Measurements from ENCODE around the gene MACF1.

DNA sequence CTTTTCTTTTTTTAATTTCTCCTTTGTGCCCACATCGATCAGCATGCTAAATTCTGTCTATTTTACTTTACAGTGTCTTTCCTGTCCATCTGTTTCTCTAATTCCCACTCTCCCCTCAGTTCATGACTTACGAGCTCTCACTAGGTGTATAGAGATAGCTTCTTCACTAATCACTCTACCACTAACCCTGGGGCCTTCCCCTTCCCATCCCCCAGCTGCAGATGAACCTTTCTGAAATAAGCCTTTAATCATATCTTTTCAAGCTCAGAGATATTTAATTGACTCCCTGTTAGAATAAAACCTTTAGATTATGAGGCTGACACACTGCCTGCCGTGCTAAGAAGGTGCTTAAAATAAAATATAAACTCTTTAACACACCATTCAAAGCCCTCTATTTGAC is 220.7 kb downstream of the MACF1 start:
- TF ChIP-seq ZNF431 (CRISPR knock-in tag; IDR thresholded peaks at IDR 0.05; ENCODE audit: borderline replicate concordance, low read depth) (no peak), RFX5 (IDR thresholded peaks at IDR 0.05; ENCODE audit: low read depth, low read length) (no peak), ZNF660 (CRISPR knock-in tag; IDR thresholded peaks at IDR 0.05; ENCODE audit: borderline replicate concordance, low read depth) (no peak), PRPF4 (IDR thresholded peaks at IDR 0.05; ENCODE audit: low read depth, low read length, poor library complexity, severe bottlenecking) (no peak)
- TF ChIP-seq, protein P1, sequence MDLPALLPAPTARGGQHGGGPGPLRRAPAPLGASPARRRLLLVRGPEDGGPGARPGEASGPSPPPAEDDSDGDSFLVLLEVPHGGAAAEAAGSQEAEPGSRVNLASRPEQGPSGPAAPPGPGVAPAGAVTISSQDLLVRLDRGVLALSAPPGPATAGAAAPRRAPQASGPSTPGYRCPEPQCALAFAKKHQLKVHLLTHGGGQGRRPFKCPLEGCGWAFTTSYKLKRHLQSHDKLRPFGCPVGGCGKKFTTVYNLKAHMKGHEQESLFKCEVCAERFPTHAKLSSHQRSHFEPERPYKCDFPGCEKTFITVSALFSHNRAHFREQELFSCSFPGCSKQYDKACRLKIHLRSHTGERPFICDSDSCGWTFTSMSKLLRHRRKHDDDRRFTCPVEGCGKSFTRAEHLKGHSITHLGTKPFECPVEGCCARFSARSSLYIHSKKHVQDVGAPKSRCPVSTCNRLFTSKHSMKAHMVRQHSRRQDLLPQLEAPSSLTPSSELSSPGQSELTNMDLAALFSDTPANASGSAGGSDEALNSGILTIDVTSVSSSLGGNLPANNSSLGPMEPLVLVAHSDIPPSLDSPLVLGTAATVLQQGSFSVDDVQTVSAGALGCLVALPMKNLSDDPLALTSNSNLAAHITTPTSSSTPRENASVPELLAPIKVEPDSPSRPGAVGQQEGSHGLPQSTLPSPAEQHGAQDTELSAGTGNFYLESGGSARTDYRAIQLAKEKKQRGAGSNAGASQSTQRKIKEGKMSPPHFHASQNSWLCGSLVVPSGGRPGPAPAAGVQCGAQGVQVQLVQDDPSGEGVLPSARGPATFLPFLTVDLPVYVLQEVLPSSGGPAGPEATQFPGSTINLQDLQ (CRISPR knock-in tag; IDR thresholded peaks at IDR 0.05): no peak
- TF ChIP-seq, protein P2, sequence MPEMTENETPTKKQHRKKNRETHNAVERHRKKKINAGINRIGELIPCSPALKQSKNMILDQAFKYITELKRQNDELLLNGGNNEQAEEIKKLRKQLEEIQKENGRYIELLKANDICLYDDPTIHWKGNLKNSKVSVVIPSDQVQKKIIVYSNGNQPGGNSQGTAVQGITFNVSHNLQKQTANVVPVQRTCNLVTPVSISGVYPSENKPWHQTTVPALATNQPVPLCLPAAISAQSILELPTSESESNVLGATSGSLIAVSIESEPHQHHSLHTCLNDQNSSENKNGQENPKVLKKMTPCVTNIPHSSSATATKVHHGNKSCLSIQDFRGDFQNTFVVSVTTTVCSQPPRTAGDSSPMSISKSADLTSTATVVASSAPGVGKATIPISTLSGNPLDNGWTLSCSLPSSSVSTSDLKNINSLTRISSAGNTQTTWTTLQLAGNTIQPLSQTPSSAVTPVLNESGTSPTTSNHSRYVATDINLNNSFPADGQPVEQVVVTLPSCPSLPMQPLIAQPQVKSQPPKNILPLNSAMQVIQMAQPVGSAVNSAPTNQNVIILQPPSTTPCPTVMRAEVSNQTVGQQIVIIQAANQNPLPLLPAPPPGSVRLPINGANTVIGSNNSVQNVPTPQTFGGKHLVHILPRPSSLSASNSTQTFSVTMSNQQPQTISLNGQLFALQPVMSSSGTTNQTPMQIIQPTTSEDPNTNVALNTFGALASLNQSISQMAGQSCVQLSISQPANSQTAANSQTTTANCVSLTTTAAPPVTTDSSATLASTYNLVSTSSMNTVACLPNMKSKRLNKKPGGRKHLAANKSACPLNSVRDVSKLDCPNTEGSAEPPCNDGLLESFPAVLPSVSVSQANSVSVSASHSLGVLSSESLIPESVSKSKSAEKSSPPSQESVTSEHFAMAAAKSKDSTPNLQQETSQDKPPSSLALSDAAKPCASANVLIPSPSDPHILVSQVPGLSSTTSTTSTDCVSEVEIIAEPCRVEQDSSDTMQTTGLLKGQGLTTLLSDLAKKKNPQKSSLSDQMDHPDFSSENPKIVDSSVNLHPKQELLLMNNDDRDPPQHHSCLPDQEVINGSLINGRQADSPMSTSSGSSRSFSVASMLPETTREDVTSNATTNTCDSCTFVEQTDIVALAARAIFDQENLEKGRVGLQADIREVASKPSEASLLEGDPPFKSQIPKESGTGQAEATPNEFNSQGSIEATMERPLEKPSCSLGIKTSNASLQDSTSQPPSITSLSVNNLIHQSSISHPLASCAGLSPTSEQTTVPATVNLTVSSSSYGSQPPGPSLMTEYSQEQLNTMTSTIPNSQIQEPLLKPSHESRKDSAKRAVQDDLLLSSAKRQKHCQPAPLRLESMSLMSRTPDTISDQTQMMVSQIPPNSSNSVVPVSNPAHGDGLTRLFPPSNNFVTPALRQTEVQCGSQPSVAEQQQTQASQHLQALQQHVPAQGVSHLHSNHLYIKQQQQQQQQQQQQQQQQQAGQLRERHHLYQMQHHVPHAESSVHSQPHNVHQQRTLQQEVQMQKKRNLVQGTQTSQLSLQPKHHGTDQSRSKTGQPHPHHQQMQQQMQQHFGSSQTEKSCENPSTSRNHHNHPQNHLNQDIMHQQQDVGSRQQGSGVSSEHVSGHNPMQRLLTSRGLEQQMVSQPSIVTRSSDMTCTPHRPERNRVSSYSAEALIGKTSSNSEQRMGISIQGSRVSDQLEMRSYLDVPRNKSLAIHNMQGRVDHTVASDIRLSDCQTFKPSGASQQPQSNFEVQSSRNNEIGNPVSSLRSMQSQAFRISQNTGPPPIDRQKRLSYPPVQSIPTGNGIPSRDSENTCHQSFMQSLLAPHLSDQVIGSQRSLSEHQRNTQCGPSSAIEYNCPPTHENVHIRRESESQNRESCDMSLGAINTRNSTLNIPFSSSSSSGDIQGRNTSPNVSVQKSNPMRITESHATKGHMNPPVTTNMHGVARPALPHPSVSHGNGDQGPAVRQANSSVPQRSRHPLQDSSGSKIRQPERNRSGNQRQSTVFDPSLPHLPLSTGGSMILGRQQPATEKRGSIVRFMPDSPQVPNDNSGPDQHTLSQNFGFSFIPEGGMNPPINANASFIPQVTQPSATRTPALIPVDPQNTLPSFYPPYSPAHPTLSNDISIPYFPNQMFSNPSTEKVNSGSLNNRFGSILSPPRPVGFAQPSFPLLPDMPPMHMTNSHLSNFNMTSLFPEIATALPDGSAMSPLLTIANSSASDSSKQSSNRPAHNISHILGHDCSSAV (CRISPR knock-in tag; IDR thresholded peaks at IDR 0.05; ENCODE audit: borderline replicate concordance): no peak

All from HepG2 (cell line).